OCI-LY3 (cell line): ENCODE results near the gene AKR1E2.

Experiments
- H2AFZ ChIP-seq: fragments of 200-600, 300-600 bp; shearing (Covaris generic); 2 replicates; pipeline ENCODE4 v1.6.0; 2014; ENCODE audit warnings: antibody characterized with exemption, low read depth, low read length
- H3K27ac ChIP-seq: fragments of 200-600, 300-600 bp; sonication (generic); 2 replicates; pipeline ENCODE4 v1.5.1; 2014; ENCODE audit warnings: mild to moderate bottlenecking, low read length, moderate library complexity, mixed read lengths
- H3K27me3 ChIP-seq: fragments of 200-600, 300-600 bp; sonication (generic); 2 replicates; pipeline ENCODE4 v1.6.1; 2014; ENCODE audit warnings: low read depth, low read length, mixed read lengths
- H3K36me3 ChIP-seq: fragments of 200-600, 300-600 bp; sonication (generic); replicated peaks from 2 replicates; pipeline ENCODE3; 2014; ENCODE audit warnings: low read depth, low read length, mixed read lengths
- H3K4me1 ChIP-seq: fragments of 300-600, 200-600 bp; sonication (generic); 2 replicates; pipeline ENCODE4 v1.6.1; 2014; ENCODE audit warnings: low read length, mixed read lengths
- H3K4me2 ChIP-seq: fragments of 200-600, 300-600 bp; sonication (generic); 2 replicates; pipeline ENCODE4 v1.6.1; 2014; ENCODE audit warnings: low read length, mixed read lengths
- H3K4me3 ChIP-seq: fragments of 300-600, 200-600 bp; sonication (generic); 2 replicates; pipeline ENCODE4 v1.5.1; 2014; ENCODE audit warnings: antibody characterized with exemption, mild to moderate bottlenecking, low read length, moderate library complexity
- H3K79me2 ChIP-seq: fragments of 300-600, 200-600 bp; shearing (Covaris generic); 2 replicates; pipeline ENCODE4 v1.6.1; 2014; ENCODE audit warnings: mild to moderate bottlenecking, low read length, mixed read lengths
- H3K9ac ChIP-seq: fragments of 300-600, 200-600 bp; shearing (Covaris generic); 2 replicates; pipeline ENCODE4 v1.6.0; 2014; ENCODE audit warnings: mild to moderate bottlenecking, low read length, moderate library complexity
- H3K9me3 ChIP-seq: fragments of 200-600, 300-600 bp; shearing (Covaris generic); 2 replicates; pipeline ENCODE4 v1.6.1; 2014; ENCODE audit warnings: low read length, mixed read lengths; ENCODE audit not compliant: insufficient read depth
- H4K20me1 ChIP-seq: fragments of 200-600, 300-600 bp; sonication (generic); 2 replicates; pipeline ENCODE4 v1.6.1; 2016; ENCODE audit warnings: low read length, mixed read lengths; ENCODE audit not compliant: insufficient read depth
- CTCF ChIP-seq: fragments of 200-600, 300-600 bp; sonication (generic); IDR thresholded peaks from 2 replicates; pipeline ENCODE4 v1.5.1; 2014; ENCODE audit warnings: antibody characterized with exemption, low read length, low read depth
- EZH2phosphoT487 ChIP-seq: fragments of 200-600 bp; shearing (Covaris generic); IDR thresholded peaks from 2 replicates; pipeline ENCODE4 v1.6.1; 2018; ENCODE audit warnings: antibody characterized with exemption, mixed run types, low read depth

The AKR1E2 gene

GRCh38 chr10:4887501-4887900 lies 61.5 kb downstream of the AKR1E2 start:
- no peak overlapping the region for H3K4me2 ChIP-seq
- TF ChIP-seq EZH2phosphoT487 (no peak), CTCF (no peak)
- no peaks in the 10 kb centered on the region for H3K9me3 ChIP-seq
- H3K27ac ChIP-seq = no peak overlapping the region
- peaks cover 9% of the 10 kb centered on the region for H3K4me1 ChIP-seq
- no peaks in the 10 kb centered on the region for H4K20me1 ChIP-seq
- H3K27me3 ChIP-seq = no peaks in the 10 kb centered on the region
- no peaks in the 10 kb centered on the region for H3K36me3 ChIP-seq
- H3K79me2 ChIP-seq = no peaks in the 10 kb centered on the region
- no peak overlapping the region for H3K4me3 ChIP-seq
- H2AFZ ChIP-seq = no peak overlapping the region
- H3K9ac ChIP-seq = no peak overlapping the region

- Histone ChIP-seq H3K4me3 (no peak overlapping the region), H3K9me3 (no peaks in the 10 kb centered on the region), H3K4me1 (peaks cover 9% of the 10 kb centered on the region), H3K4me2 (no peak overlapping the region), H3K36me3 (no peaks in the 10 kb centered on the region), H2AFZ (no peak overlapping the region), H3K27ac (no peak overlapping the region), H3K79me2 (no peaks in the 10 kb centered on the region), H4K20me1 (no peaks in the 10 kb centered on the region), H3K27me3 (no peaks in the 10 kb centered on the region), H3K9ac (no peak overlapping the region)
- TF ChIP-seq CTCF = no peak
- TF ChIP-seq EZH2phosphoT487 = no peak
These were observed 62.2 kb downstream of the AKR1E2 start for GRCh38 chr10:4888236-4888635.

- no peaks in the 10 kb centered on the region for H3K36me3 ChIP-seq
- no peak overlapping the region for H3K27ac ChIP-seq
- no peaks in the 10 kb centered on the region for H3K27me3 ChIP-seq
- H4K20me1 ChIP-seq = no peaks in the 10 kb centered on the region
- H3K4me1 ChIP-seq = peaks cover 6% of the 10 kb centered on the region
- H3K4me3 ChIP-seq = no peak overlapping the region
- no peak overlapping the region for H2AFZ ChIP-seq
- no peak for TF ChIP-seq EZH2phosphoT487
- no peak for TF ChIP-seq CTCF
- no peaks in the 10 kb centered on the region for H3K79me2 ChIP-seq
- H3K9me3 ChIP-seq = no peaks in the 10 kb centered on the region
- H3K9ac ChIP-seq = no peak overlapping the region
- H3K4me2 ChIP-seq = no peak overlapping the region
These were observed 64.0 kb downstream of the AKR1E2 start for GRCh38 chr10:4889959-4890358.

- H3K79me2 ChIP-seq = no peaks in the 10 kb centered on the region
- no peak overlapping the region for H3K27ac ChIP-seq
- no peaks in the 10 kb centered on the region for H3K36me3 ChIP-seq
- H3K9ac ChIP-seq = no peak overlapping the region
- H3K9me3 ChIP-seq = no peaks in the 10 kb centered on the region
- no peaks in the 10 kb centered on the region for H3K27me3 ChIP-seq
- TF ChIP-seq CTCF (no peak), EZH2phosphoT487 (no peak)
- H4K20me1 ChIP-seq = no peaks in the 10 kb centered on the region
- no peaks in the 10 kb centered on the region for H3K4me1 ChIP-seq
- no peak overlapping the region for H2AFZ ChIP-seq
- H3K4me2 ChIP-seq = no peak overlapping the region
- no peak overlapping the region for H3K4me3 ChIP-seq
These were observed 66.7 kb downstream of the AKR1E2 start for GRCh38 chr10:4892681-4893080.
